RKO (cell line): Measurements from ENCODE around the gene CRX.
"Not testable (repeated sequence)": the region's sequence is repeated elsewhere in the genome, so short reads cannot be mapped to it uniquely, and the experiment has no call there.

Source experiments
- DNase-seq: peaks from one replicate; pipeline ENCODE4 v3.0.0-alpha.2; 2016; ENCODE audit warnings: low spot score

Gene CRX

GRCh38 chr19:47821460-47822020 is at the start of gene CRX:
Gene CRX, plus strand, starts transcription at chr19:47821937. Its CDS starts 12,507 bp downstream, at chr19:47834444.
- no peak for DNase-seq

GRCh38 chr19:47776568-47776967 is 45.2 kb upstream of the CRX start:
- no peak for DNase-seq

GRCh38 chr19:47777245-47778048 is 44.3 kb upstream of the CRX start:
- DNase-seq: not testable (repeated sequence)

DNA sequence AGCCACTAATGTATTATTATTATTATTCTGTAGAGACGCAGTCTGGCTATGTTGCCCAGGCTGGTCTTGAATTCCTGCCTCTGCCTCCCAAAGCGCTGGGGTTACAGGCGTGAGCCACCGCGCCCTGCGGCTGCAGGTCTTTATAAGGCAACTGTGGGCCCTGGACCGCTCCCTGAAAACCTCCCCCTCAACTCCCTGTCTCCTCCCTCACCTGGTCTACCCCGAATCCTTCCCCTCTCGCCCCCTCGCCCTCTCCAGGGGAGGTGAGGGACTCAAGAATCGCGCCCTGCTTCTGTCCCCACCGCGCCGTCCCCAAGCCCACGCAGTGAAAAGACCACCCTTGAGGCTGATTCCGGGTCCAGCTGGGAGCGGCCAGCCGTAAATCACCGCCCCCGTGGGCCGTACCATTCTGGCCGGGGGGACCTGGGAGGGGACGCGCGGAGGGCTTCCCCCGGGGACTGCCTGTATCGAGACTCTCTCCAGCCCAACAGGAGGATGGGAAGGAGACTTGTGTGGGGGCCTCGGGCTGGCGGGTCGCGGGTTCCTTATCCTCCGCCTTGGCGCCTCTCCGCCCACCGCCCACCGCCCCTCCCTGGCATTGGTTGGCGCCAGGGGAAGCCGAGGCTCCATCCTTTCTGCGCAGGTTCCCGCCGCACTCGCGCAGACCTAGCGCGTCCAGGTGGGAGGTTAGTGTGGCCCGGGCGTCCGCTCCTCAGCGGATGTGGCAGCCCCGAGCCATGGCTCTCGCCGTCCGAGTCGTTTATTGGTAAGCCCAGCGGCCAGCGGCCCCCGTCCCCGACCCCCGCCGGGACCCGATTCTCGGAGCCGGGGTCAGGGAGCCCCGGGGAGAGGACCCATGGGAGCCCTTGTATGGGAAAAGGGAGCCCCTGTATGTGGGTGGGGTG is 43.4 kb upstream of the CRX start, which contains the start of gene SELENOW:
Gene SELENOW (plus strand): TSS at position 655 of the 905 bp plus-strand sequence. CDS start 83 bp downstream, at position 738.
- peak; percentile 77 for DNase-seq

DNA sequence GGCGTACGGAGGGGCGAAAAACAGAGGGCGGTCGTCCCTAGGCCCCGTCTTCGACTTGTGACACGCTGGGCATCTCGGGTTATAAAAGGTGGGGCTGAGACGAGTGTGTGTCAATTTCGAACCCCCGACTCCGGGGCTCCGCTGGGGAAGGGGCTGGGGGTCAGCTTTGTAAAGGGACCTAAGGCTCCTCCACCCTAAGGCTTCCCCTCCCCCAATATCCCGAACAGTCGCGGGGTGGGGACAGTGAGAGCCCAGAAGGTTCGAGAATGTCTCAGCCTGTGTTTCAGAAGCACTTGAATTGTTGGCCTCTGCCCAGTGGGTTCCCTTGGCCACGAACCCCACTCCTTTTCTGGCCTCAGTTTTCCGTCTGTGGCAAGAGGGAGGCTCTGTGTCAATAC is 42.8 kb upstream of the CRX start:
- peak; percentile 31 for DNase-seq

DNA sequence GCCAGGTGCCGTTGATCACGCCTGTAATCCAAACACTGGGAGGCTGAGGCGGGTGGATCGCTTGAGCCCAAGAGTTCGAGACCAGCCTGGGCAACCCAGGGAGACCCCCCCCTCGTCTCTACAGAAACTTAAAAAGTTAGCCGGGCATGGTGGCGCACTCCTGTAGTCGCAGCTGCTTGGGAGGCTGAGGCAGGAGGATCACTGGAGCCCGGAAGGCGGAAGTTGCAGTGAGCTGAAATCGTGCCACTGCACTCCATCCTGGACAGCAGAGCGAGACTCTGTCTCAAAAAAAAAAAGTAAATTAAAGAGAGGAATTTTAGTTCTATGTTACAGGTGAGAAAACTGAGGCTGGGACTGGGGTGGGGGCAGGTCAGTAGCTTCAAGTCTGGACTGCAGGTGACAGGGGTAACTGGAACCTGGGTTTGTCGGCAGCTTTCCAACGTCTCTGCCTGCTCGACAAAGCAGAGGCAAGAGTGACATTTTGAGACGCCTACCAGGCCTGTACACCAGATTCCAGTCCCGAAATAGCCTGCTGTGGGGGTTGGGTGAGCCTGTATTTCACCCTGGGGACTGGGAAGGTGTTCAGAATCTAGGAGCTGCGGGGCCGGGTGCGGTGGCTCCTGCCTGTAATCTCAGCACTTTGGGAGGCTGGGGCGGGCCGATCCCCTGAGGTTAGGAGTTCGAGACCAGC is 42.1 kb upstream of the CRX start:
- DNase-seq: no peak

DNA sequence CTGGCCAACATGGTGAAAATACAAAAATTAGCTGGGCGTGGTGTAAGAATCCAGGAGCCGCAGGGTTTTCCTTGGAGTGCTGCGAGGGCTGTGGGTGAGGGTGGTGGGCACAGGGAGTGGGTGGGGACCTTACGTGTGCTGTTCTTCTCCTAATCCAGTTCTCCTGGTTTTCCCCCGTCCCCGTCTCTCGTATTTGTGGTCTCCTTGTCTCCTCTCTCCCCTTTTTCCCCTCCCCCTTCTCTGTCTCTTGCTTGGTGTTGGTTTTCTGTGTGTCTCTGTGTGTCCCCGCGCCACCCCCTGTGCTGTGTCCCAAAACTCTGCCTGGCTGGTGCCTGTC is 41.6 kb upstream of the CRX start:
- DNase-seq: no peak

- peak; percentile 37 for DNase-seq
Observed at GRCh38 chr19:47781590-47782262, 40.0 kb upstream of the CRX start.

GRCh38 chr19:47786566-47786965 is 35.2 kb upstream of the CRX start:
- no peak for DNase-seq

DNA sequence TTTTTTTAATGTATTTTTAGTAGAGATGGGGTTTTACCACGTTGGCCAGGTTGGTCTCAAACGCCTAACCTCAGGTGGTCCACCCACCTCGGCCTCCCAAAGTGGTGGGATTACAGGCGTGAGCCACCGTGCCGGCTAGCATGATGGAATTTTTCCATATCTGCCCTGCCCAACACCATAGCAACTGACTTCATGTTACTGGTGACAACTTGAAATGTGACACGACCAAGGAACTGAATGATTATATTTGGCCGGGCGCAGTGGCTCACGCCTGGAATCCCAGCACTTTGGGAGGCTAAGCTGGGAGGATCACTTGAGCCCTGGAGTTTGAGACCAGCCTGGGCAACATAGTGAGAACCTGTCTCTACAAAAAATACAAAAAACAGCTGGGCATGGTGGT is 34.4 kb upstream of the CRX start:
- not testable (repeated sequence) for DNase-seq

GRCh38 chr19:47789811-47790210 is 31.9 kb upstream of the CRX start:
- not testable (repeated sequence) for DNase-seq

DNA sequence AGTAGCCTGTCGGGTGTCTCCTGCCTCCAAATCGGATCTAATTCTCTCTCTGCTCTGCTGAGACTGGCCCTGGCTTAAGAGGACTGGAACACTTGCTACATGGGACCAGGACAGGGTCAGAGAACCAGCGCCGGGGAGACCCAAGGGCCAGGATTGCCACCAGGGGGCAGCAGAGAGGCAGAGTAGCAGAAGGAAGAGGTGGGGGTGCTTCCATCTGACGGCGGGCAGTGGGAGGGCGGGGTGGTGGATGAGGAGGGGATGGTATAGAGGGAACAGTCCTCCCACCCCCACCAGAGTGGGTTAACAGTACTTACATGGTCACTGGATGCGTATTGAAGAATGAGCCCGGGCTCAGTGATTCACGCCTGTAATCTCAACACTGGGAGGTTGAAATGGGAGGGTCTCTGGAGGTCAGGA is 31.3 kb upstream of the CRX start:
- DNase-seq: peak; percentile 73

- DNase-seq: no peak
Observed at GRCh38 chr19:47792616-47793015, 29.1 kb upstream of the CRX start.

GRCh38 chr19:47794526-47794925 is 27.2 kb upstream of the CRX start:
- no peak for DNase-seq

GRCh38 chr19:47796785-47797184 is 25.0 kb upstream of the CRX start:
- DNase-seq: no peak

DNA sequence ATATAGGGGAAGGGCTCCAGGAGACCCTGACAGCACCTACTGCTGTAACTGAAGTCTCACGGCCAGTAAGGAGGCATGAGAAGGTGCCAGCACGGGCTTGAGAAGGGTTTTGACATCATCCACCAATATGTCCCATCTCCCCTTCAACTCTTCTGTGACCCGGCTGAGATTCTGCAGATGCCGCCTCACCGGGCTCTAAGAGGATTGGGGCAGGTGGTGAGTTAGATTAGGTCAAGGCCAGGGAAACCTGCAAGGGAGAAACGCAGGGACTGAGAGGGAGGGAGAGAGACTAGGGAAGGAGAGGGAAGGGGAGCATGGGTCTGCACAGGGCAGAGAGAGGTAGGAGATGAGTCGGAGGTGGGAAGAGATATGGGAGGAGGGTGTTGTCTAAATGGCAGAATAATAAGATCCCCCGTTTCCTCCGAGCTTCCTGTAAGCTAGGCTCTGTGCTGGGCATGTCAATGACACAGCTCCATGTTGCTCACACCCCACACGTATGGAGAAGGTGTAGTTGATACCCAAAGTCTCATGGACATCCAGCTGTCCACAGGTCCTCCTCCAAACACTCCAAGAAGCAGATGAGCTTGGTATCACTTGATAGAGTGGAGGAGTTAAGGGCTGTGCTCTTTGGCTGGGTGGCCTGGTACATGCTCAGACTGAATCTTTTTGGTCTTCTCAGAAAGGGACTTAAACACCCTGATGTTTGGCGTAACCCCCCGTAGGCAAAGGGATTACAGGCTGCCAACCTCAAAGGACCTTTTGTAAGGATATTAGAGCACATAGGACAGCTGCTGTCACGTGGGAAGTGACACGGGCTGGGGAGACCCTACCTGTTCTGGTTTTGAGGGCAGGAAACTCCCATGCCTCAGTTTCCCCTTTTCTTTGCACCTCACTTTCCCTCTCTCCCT is 23.5 kb upstream of the CRX start:
- DNase-seq: no peak

GRCh38 chr19:47798904-47799266 is 22.9 kb upstream of the CRX start:
- DNase-seq: no peak

DNA sequence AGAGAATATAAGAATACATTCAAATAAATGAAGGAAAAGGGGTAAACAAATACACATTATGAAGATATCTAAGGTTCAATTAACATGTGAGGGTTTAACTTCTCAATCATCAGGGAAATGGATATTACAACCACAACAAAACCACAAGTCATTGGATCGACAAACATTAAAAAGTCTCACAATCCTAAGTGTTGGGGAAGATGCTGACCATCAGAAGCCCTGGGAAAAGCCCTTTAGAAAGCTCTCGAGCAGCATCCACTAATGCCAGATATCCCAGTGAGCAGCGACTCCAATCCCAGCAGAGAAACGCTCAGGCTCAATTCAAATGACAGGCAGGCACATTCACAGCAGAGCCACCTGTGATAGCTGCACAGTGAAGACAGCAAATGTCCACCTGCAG is 20.5 kb upstream of the CRX start:
- DNase-seq: no peak

- no peak for DNase-seq
Observed at GRCh38 chr19:47802521-47803043, 19.2 kb upstream of the CRX start.

- DNase-seq: not testable (repeated sequence)
Observed at GRCh38 chr19:47803148-47803547, 18.6 kb upstream of the CRX start.
